ENCODE results near the gene TSC2.
"Not testable (repeated sequence)": the region's sequence is repeated elsewhere in the genome, so short reads cannot be mapped to it uniquely, and the experiment has no call there.

Gene TSC2

DNA sequence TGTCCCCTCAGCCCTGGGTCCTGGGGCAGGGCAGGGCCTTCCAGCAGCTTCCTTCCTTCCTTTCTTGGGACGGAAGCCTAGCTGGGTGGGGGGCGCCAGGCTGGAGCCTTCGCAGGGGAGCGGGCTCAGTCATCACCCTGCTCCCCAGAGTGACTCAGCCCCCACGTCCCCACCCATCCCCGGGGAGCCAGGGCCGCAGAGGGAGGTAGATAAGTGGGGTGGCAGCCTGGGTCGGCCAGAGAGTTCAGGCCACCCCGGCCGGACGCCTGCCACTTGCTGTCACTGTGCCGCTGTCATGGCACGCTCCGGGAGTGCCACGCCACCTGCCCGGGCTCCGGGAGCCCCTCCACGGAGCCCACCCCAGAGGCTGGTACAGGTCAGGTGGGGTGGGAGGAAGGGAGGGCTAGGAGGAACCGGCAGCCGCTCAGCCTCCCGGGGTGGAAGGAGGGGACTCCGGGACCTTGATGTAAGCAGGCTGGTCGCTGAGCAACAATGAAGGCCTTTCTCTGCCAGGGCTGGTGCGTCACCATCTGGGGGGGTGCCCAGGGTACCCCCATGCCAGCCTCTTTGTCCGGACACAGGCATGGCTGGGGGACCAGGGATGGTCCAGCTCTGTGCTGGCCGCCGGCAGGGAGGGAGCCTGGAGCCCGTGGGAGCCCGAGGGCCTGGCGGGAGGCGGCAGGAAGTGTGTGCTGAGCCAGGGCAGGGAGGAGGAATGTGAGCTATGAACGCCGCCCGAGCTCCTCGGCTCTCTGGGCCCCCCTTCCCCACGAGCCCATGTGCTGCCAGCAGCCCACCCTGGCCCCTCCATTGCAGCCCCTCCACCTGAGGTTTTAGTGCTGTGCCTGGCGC, 14.5 kb upstream of the TSC2 start:
- TF ChIP-seq, protein P1, sequence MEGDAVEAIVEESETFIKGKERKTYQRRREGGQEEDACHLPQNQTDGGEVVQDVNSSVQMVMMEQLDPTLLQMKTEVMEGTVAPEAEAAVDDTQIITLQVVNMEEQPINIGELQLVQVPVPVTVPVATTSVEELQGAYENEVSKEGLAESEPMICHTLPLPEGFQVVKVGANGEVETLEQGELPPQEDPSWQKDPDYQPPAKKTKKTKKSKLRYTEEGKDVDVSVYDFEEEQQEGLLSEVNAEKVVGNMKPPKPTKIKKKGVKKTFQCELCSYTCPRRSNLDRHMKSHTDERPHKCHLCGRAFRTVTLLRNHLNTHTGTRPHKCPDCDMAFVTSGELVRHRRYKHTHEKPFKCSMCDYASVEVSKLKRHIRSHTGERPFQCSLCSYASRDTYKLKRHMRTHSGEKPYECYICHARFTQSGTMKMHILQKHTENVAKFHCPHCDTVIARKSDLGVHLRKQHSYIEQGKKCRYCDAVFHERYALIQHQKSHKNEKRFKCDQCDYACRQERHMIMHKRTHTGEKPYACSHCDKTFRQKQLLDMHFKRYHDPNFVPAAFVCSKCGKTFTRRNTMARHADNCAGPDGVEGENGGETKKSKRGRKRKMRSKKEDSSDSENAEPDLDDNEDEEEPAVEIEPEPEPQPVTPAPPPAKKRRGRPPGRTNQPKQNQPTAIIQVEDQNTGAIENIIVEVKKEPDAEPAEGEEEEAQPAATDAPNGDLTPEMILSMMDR (IDR thresholded peaks at IDR 0.05; ENCODE audit: low read depth, low read length, missing control alignments) = no peak
- no peak overlapping the region for H3K4me3 ChIP-seq (ENCODE audit: low read depth, low read length)
- DNase-seq (ENCODE audit: low read depth) = no peak

DNA sequence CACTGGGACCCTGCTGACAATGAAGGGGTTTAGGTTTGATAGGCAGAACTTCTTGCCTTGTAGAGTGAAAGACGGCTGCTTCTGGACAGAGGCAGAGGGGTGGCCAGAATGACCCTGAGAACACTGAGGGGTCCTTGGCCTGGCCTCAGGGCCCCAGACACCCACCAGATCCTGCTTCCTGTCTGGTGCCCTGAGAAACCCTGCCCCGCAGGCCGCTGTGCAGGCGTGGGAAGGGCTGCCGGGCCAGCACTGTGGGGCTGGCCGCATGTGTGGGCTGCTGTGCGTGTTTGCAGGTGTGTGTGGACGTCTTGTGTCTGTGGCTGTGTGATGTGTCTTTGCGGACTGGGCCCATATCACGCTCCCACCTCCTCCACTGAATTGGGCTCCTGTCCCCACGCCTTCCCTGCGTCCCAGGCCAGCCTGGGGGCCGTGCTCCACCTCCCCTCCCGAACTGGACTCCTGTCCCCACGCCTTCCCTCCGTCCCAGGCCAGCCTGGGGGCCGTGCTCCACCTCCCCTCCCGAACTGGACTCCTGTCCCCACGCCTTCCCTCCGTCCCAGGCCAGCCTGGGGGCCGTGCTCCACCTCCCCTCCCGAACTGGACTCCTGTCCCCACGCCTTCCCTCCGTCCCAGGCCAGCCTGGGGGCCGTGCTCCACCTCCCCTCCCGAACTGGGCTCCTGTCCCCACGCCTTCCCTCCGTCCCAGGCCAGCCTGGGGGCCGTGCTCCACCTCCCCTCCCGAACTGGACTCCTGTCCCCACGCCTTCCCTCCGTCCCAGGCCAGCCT, 13.7 kb upstream of the TSC2 start:
- not testable (repeated sequence) for DNase-seq (ENCODE audit: low read depth); H3K4me3 ChIP-seq (ENCODE audit: low read depth, low read length)

DNA sequence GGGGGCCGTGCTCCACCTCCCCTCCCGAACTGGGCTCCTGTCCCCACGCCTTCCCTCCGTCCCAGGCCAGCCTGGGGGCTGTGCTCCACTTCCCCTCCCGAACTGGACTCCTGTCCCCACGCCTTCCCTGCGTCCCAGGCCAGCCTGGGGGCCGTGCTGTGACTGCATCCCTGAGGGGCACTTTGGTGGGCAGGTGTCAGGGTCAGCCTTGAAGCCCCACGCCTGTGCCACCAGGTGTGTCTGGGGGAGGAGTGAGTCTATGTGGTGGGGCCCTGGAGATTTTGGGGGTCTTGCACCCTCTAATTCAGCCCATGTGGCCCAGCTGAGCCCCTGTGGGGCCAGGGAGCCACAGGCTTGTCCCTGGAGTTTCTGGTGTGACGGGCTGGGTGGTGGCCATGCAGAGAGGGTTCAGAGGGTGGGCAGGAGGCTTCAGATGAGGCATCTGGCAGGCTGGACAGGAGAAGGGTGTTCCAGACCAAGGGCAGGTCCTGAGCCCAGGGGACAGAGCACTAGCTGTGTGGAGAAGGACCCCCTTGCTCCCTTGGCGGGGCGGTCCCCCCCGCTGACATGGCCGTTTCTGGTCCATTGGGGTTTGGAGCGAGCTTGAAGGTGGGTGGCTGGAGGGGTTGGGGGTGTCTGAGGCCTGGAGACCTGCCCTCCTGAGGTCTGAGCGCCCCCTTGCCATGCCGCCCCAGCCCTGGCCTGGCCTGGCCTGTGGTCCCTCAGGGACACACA, 12.9 kb upstream of the TSC2 start:
- no peak overlapping the region for H3K4me3 ChIP-seq (ENCODE audit: low read depth, low read length)
- TF ChIP-seq, protein P1 (IDR thresholded peaks at IDR 0.05; ENCODE audit: low read depth, low read length, missing control alignments) = no peak
- DNase-seq (ENCODE audit: low read depth) = no peak

- TF ChIP-seq, protein P1 (IDR thresholded peaks at IDR 0.05; ENCODE audit: low read depth, low read length, missing control alignments) = no peak
- H3K4me3 ChIP-seq (ENCODE audit: low read depth, low read length) = no peak overlapping the region
- no peak for DNase-seq (ENCODE audit: low read depth)
Observed at GRCh38 chr16:2035431-2036199, 12.2 kb upstream of the TSC2 start.

DNA sequence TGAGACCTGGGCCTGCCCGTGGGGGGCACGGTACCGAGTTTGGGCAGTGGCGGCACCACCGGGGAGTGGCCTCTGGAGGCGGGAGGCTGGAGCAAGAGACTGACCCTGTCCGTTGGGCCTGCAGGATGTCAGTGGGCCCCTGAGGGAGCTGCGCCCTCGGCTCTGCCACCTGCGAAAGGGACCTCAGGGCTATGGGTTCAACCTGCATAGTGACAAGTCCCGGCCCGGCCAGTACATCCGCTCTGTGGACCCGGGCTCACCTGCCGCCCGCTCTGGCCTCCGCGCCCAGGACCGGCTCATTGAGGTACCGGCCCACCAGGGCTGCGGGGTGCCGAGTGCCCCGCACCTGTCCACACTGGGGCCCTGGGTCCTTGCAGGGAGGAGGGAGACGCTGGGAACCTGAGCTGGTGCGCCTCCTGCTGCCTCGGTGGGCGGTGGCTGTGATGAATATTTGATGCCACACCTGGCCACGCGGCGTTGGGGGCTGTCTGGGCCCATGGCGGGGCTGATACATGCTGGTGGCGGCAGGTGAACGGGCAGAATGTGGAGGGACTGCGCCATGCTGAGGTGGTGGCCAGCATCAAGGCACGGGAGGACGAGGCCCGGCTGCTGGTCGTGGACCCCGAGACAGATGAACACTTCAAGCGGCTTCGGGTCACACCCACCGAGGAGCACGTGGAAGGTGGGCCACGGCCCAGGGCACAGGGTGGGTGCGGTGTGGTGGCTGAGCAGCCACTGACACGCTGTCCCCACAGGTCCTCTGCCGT, 11.4 kb upstream of the TSC2 start:
- H3K4me3 ChIP-seq (ENCODE audit: low read depth, low read length) = no peak overlapping the region
- DNase-seq (ENCODE audit: low read depth) = no peak
- TF ChIP-seq, protein P1 (IDR thresholded peaks at IDR 0.05; ENCODE audit: low read depth, low read length, missing control alignments) = no peak

DNA sequence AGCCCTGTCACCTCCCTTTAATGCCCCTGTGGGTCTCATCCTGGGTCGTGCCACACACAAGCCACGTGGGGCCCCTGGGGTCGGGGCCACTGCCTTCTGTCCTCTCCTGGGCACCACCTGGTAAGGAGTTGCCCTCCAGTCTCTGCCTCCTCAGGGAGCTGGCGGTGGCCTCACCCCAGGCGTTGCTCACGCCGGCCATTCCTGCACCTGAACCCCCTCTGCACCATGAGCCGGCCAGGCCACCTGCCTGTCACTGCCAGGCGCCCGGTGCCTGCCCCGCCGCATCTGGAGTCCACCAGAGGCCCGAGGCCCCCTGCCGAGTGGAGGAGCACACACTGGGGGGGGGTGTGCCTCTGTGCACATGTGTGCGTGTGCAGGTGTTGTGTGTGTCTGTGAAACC, 10.7 kb upstream of the TSC2 start:
- DNase-seq (ENCODE audit: low read depth) = no peak

More for the DNA sequence above, 10.7 kb upstream of the TSC2 start:
- TF ChIP-seq, protein P1 (IDR thresholded peaks at IDR 0.05; ENCODE audit: low read depth, low read length, missing control alignments) = no peak
- no peak overlapping the region for H3K4me3 ChIP-seq (ENCODE audit: low read depth, low read length)

All from GM12864 (cell line).